IMR-90 (cell line): ENCODE measurements around the gene RASSF5. TPM values are rescaled to one million over a fixed set of nuclear protein-coding genes. Genes with fewer than 3 reads are reported as not detected.

Experiments
- ATAC-seq: fragments of 200-7000 bp; cut with Tn5 transposase; 2 replicates; pipeline ENCODE4 v1.9.1; 2020; ENCODE audit warnings: low read depth, mild to moderate bottlenecking, moderate library complexity
- BruUV-seq: library from RNA; stranded (reverse); fragments of 400-500 nt; replicated peaks from 2 replicates; lab custom pipeline; 2021; lab: Mats Ljungman, UMichigan
- CTCF ChIA-PET: fragments of 300-600 bp; formaldehyde crosslinking; extraction: SDS; loops from one replicate; lab custom pipeline; 2021; ENCODE audit warnings: antibody characterized with exemption; lab: Yijun Ruan, JAX
- POLR2A ChIA-PET: fragments of 300-600 bp; sonication (Branson Sonifier 250); formaldehyde crosslinking; loops from one replicate; lab custom pipeline; 2022; ENCODE audit warnings: antibody characterized with exemption; ENCODE audit not compliant: unreplicated experiment; lab: Charles Lee
- DNase-seq: peaks from one replicate; pipeline ENCODE4 v3.0.0; 2013
- H2AFZ ChIP-seq: replicated peaks from 2 replicates; pipeline ENCODE3; 2013; ENCODE audit warnings: low read length, mild to moderate bottlenecking; ENCODE audit not compliant: poor library complexity
- H2AK5ac ChIP-seq: 2 replicates; pipeline ENCODE4 v1.6.1; 2013; ENCODE audit warnings: low read depth, low read length, inconsistent platforms
- H2AK9ac ChIP-seq: replicated peaks from 2 replicates; pipeline ENCODE3; 2013; ENCODE audit warnings: mild to moderate bottlenecking, low read depth, low read length, moderate library complexity; ENCODE audit not compliant: poor library complexity
- H2BK120ac ChIP-seq: 2 replicates; pipeline ENCODE4 v1.6.1; 2013; ENCODE audit warnings: low read depth, low read length, inconsistent platforms
- H2BK15ac ChIP-seq: 3 replicates; pipeline ENCODE4 v1.6.1; 2013; ENCODE audit warnings: low read depth, low read length, inconsistent platforms
- H2BK20ac ChIP-seq: 2 replicates; pipeline ENCODE4 v1.6.1; 2013; ENCODE audit warnings: low read depth, mild to moderate bottlenecking, inconsistent platforms, low read length, moderate library complexity
- H2BK5ac ChIP-seq: 2 replicates; pipeline ENCODE4 v1.6.1; 2013; ENCODE audit warnings: mild to moderate bottlenecking, low read depth, low read length, inconsistent platforms; ENCODE audit not compliant: poor library complexity, severe bottlenecking
- H3K14ac ChIP-seq: replicated peaks from 2 replicates; pipeline ENCODE4 v1.6.1; 2013; ENCODE audit warnings: low read depth, low read length, inconsistent platforms
- H3K18ac ChIP-seq: 2 replicates; pipeline ENCODE4 v1.6.1; 2013; ENCODE audit warnings: low read depth, low read length, control low read depth
- H3K23ac ChIP-seq: 2 replicates; pipeline ENCODE4 v1.6.1; 2013; ENCODE audit warnings: low read depth, low read length, inconsistent platforms
- H3K27ac ChIP-seq: 2 replicates; pipeline ENCODE4 v1.5.1; 2013; ENCODE audit warnings: mild to moderate bottlenecking, control low read depth, low read length; ENCODE audit not compliant: insufficient read depth
- H3K27me3 ChIP-seq: 2 replicates; pipeline ENCODE4 v1.6.1; 2013; ENCODE audit warnings: low read length; ENCODE audit not compliant: control insufficient read depth, insufficient read depth
- H3K36me3 ChIP-seq: 2 replicates; pipeline ENCODE4 v1.6.1; 2013; ENCODE audit warnings: low read length, mixed read lengths; ENCODE audit not compliant: control insufficient read depth, insufficient read depth
- H3K4ac ChIP-seq: 2 replicates; pipeline ENCODE4 v1.6.1; 2013; ENCODE audit warnings: low read depth, low read length, inconsistent platforms
- H3K4me1 ChIP-seq: 2 replicates; pipeline ENCODE4 v1.6.1; 2013; ENCODE audit warnings: low read length, mixed read lengths; ENCODE audit not compliant: control insufficient read depth, insufficient read depth
- H3K4me2 ChIP-seq: 2 replicates; pipeline ENCODE4 v1.6.1; 2013; ENCODE audit warnings: low read depth, mild to moderate bottlenecking, control low read depth, low read length, moderate library complexity
- H3K4me3 ChIP-seq: 2 replicates; pipeline ENCODE4 v1.5.1; 2013; ENCODE audit warnings: low read depth, mild to moderate bottlenecking, control low read depth, low read length, moderate library complexity; ENCODE audit not compliant: insufficient read depth
- H3K56ac ChIP-seq: 2 replicates; pipeline ENCODE4 v1.6.1; 2013; ENCODE audit warnings: low read length, inconsistent platforms; ENCODE audit not compliant: insufficient read depth; ENCODE audit errors: extremely low read depth
- H3K79me1 ChIP-seq, 2 experiments: 2 replicates each; pipeline ENCODE4 v1.6.1; 2013; ENCODE audit warnings: low read length in 2 of 2, inconsistent platforms in 1 of 2, low read depth in 1 of 2
- H3K9ac ChIP-seq: 2 replicates; pipeline ENCODE4 v1.6.1; 2013; ENCODE audit warnings: low read depth, low read length, control low read depth
- H3K9me1 ChIP-seq: 2 replicates; pipeline ENCODE4 v1.6.1; 2013; ENCODE audit warnings: low read length, inconsistent platforms; ENCODE audit not compliant: insufficient read depth
- H3K9me3 ChIP-seq: 2 replicates; pipeline ENCODE4 v1.6.1; 2013; ENCODE audit warnings: low read length; ENCODE audit not compliant: control insufficient read depth, insufficient read depth
- H4K20me1 ChIP-seq: 2 replicates; pipeline ENCODE4 v1.6.1; 2013; ENCODE audit warnings: low read length, inconsistent platforms; ENCODE audit not compliant: insufficient read depth
- H4K5ac ChIP-seq: 2 replicates; pipeline ENCODE4 v1.6.1; 2013; ENCODE audit warnings: mild to moderate bottlenecking, low read depth, low read length, control low read depth
- H4K8ac ChIP-seq, 2 experiments: 2 replicates each; pipeline ENCODE4 v1.6.1; 2013; ENCODE audit warnings: low read depth in 2 of 2, low read length in 2 of 2, control low read depth in 1 of 2, inconsistent platforms in 1 of 2
- H4K91ac ChIP-seq: 2 replicates; pipeline ENCODE4 v1.6.1; 2013; ENCODE audit warnings: low read depth, low read length, inconsistent platforms; ENCODE audit not compliant: insufficient read depth
- CEBPB ChIP-seq: IDR thresholded peaks from 2 replicates; pipeline ENCODE4 v1.6.1; 2012; ENCODE audit warnings: low read depth, low read length, improper control_type of control experiment
- CHD1 ChIP-seq: IDR thresholded peaks from 2 replicates; pipeline ENCODE4 v1.6.1; 2012; ENCODE audit warnings: low read depth, low read length, improper control_type of control experiment
- MAFK ChIP-seq: IDR thresholded peaks from 2 replicates; pipeline ENCODE4 v1.6.1; 2012; ENCODE audit warnings: low read depth, low read length, improper control_type of control experiment
- RFX5 ChIP-seq: IDR thresholded peaks from 2 replicates; pipeline ENCODE4 v1.8.0; 2012; ENCODE audit warnings: low read depth, mild to moderate bottlenecking, low read length, moderate library complexity
- SMC3 ChIP-seq: fragments of 150-350 bp; IDR thresholded peaks from 2 replicates; pipeline ENCODE4 v1.6.1; 2016; ENCODE audit warnings: low read depth, mild to moderate bottlenecking, antibody characterized with exemption, low read length, moderate library complexity
- WGBS, 2 experiments: methylation state at CpG; one replicate each; pipeline versions ENCODE4 v1.1.5 to v1.1.7; 2013; ENCODE audit warnings: missing lambda C conversion rate in 2 of 2; ENCODE audit not compliant: insufficient read length in 1 of 2; ENCODE audit errors: extremely low coverage in 2 of 2; 5-methylcytosine and 5-hydroxymethylcytosine counted together
- dilution Hi-C: fragments of 300-500 bp; cut with HindIII; formaldehyde crosslinking; loops from one replicate; pipeline ENCODE4 v1.14.3; 2018; ENCODE audit warnings: low sequenced_read_pairs; ENCODE audit not compliant: unreplicated experiment
- in situ Hi-C: fragments of 300-500 bp; cut with MboI; formaldehyde crosslinking; loops from 3 replicates; pipeline ENCODE4 v1.14.3; 2019; ENCODE audit warnings: low sequenced_read_pairs, inconsistent platforms, mixed read lengths
- intact Hi-C: fragments of 100-400 bp; cut with micrococcal nuclease; formaldehyde crosslinking; loops from 2 replicates; pipeline ENCODE4 v1.10.0; 2022
- polyA plus RNA-seq, 3 experiments: library from polyadenylated mRNA; depleted of rRNA; stranded (reverse); fragments of >200 nt; gene quantifications; 2 replicates each; pipeline ENCODE4 v1.2.3, GENCODE V29; 2012; ENCODE audit warnings: low replicate concordance in 1 of 3
- total RNA-seq: library from RNA; depleted of rRNA; stranded (reverse); fragments of >200 nt; gene quantifications from 2 replicates; pipeline ENCODE4 v1.2.3, GENCODE V29; 2012
- TF ChIP-seq, protein P1 (sequence below): conservative IDR thresholded peaks from 2 replicates; pipeline ENCODE4 v1.5.1; 2012; ENCODE audit warnings: mild to moderate bottlenecking, low read depth, low read length, improper control_type of control experiment

Gene RASSF5
- total and polyA plus RNA-seq, 2 of the 4 experiments (the other 2 are of a cell fraction) = 0.18 to 1.1 TPM

DNA sequence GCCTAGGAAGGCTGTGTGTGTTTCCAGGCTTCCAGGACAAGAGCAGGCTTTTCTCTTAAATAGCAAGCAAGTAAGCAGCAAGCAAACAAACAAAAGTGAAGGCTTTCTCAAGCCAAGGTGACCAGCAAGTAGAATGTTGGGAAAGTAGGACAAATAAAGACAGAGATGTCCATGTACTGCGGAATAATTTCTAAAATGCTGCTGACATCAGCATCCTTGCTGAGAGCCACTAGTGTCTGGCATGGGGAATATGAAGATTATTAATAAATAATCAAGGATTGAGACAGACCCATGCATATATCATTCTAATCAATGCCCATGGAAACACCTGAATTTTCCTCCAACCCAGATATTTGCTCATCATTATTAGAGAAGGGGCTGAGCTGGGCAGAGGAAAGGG is 121.6 kb downstream of the RASSF5 start:
- no CpG with 5 or more reads among the region's 1 CpG for WGBS, 2 experiments
- no TSS peak for BruUV-seq

More for the DNA sequence above, 121.6 kb downstream of the RASSF5 start:
- DNase-seq (no peak), ATAC-seq (no peak)
- peaks cover 16% of the 10 kb centered on the region for H3K27me3 ChIP-seq
- no peak overlapping the region for H2AK9ac ChIP-seq
- no peak overlapping the region for H2BK15ac ChIP-seq
- intact Hi-C loops (no loop called here), in situ Hi-C loops (loop anchor here (5.0 kb wide), 1 partner anchor 33 kb away; no protein-coding TSS in a partner anchor), dilution Hi-C loops (no loop called here)
- TF ChIP-seq, protein P1, sequence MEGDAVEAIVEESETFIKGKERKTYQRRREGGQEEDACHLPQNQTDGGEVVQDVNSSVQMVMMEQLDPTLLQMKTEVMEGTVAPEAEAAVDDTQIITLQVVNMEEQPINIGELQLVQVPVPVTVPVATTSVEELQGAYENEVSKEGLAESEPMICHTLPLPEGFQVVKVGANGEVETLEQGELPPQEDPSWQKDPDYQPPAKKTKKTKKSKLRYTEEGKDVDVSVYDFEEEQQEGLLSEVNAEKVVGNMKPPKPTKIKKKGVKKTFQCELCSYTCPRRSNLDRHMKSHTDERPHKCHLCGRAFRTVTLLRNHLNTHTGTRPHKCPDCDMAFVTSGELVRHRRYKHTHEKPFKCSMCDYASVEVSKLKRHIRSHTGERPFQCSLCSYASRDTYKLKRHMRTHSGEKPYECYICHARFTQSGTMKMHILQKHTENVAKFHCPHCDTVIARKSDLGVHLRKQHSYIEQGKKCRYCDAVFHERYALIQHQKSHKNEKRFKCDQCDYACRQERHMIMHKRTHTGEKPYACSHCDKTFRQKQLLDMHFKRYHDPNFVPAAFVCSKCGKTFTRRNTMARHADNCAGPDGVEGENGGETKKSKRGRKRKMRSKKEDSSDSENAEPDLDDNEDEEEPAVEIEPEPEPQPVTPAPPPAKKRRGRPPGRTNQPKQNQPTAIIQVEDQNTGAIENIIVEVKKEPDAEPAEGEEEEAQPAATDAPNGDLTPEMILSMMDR = no peak
- no peak for TF ChIP-seq SMC3
- no peak for TF ChIP-seq CEBPB
- TF ChIP-seq MAFK = peak; percentile 76
- TF ChIP-seq CHD1 = no peak
- TF ChIP-seq RFX5 = no peak
- H3K27ac ChIP-seq = no peak overlapping the region
- no peaks in the 10 kb centered on the region for H4K20me1 ChIP-seq
- H3K9ac ChIP-seq = no peak overlapping the region
- no peak overlapping the region for H3K4me2 ChIP-seq
- H3K18ac ChIP-seq = no peak overlapping the region
- no peak overlapping the region for H3K14ac ChIP-seq
- H2BK120ac ChIP-seq = no peak overlapping the region
- CTCF ChIA-PET = interaction anchor here (1.0 to 1.6 kb wide), 2 partner anchors 35 to 139 kb away, joined by 3 read pairs; no protein-coding TSS in a partner anchor
- no peak overlapping the region for H4K91ac ChIP-seq
- no peak overlapping the region for H3K23ac ChIP-seq
- H3K9me1 ChIP-seq = 0 out of 2 replicates have a peak, but pooled peaks cover 3% of the 10 kb centered on the region
- H2BK20ac ChIP-seq = no peak overlapping the region
- H3K56ac ChIP-seq = no peak overlapping the region
- no peak overlapping the region for H2AFZ ChIP-seq
- no peak overlapping the region for H2BK5ac ChIP-seq
- no peak overlapping the region for H3K4me3 ChIP-seq
- H3K9me3 ChIP-seq = no peaks in the 10 kb centered on the region
- H2AK5ac ChIP-seq = no peak overlapping the region
- H3K4ac ChIP-seq = no peak overlapping the region
- no peak overlapping the region for H4K5ac ChIP-seq
- H3K4me1 ChIP-seq = peaks cover 4% of the 10 kb centered on the region
- H3K79me1 ChIP-seq = no peaks in the 10 kb centered on the region
- POLR2A ChIA-PET = no interaction called here
- no peaks in the 10 kb centered on the region for H3K36me3 ChIP-seq
- no peak overlapping the region for H4K8ac ChIP-seq
